Ammon's horn (tissue), 1 donor: ENCODE measurements around the gene OR1F1.

Experiments used
- DNase-seq: peaks from one replicate; pipeline ENCODE4 v3.0.0-alpha.2; 2016; ENCODE audit warnings: low spot score

OR1F1 gene

GRCh38 chr16:3249020-3249419 is 61.0 kb downstream of the OR1F1 start:
- no peak for DNase-seq

GRCh38 chr16:3249451-3249850 is 61.4 kb downstream of the OR1F1 start:
- no peak for DNase-seq

GRCh38 chr16:3252967-3253366 is 65.0 kb downstream of the OR1F1 start:
- DNase-seq: no peak

GRCh38 chr16:3254309-3254708 is 66.3 kb downstream of the OR1F1 start:
- no peak for DNase-seq
